H1 (cell line): ENCODE measurements around the gene KCNK2. TPM values are rescaled to one million over a fixed set of nuclear protein-coding genes. Genes with fewer than 3 reads are reported as not detected.

Experiments used
- CTCF ChIA-PET: fragments of 300-600 bp; sonication (Branson Sonifier 250); formaldehyde crosslinking; loops from one replicate; lab custom pipeline; 2021; ENCODE audit not compliant: partially characterized antibody; lab: Charles Lee
- POLR2A ChIA-PET: fragments of 300-600 bp; sonication (Branson Sonifier 250); formaldehyde crosslinking; loops from one replicate; lab custom pipeline; 2021; ENCODE audit warnings: inconsistent platforms; ENCODE audit not compliant: partially characterized antibody; lab: Charles Lee
- DNase-seq, 2 experiments: peaks; one replicate each; pipeline versions ENCODE4 v3.0.0 to v3.0.0-alpha.2; 2010 to 2022; ENCODE audit warnings: low spot score in 2 of 2, low read depth in 1 of 2, mixed read lengths in 1 of 2
- FAIRE-seq: peaks from 2 replicates; lab custom pipeline; 2011; peaks lifted over from hg19 to GRCh38; lab: Jason Lieb, UNC
- H2AFZ ChIP-seq: 2 replicates; pipeline ENCODE4 v1.8.1; 2012; ENCODE audit warnings: low read length, inconsistent platforms
- H2AK5ac ChIP-seq: 2 replicates; pipeline ENCODE4 v1.6.1; 2013; ENCODE audit warnings: low read depth, low read length
- H2BK120ac ChIP-seq: replicated peaks from 2 replicates; pipeline ENCODE3; 2013; ENCODE audit warnings: low read depth, low read length, inconsistent platforms
- H2BK12ac ChIP-seq: 2 replicates; pipeline ENCODE4 v1.6.1; 2013; ENCODE audit warnings: low read depth, low read length
- H2BK15ac ChIP-seq: 2 replicates; pipeline ENCODE4 v1.6.1; 2013; ENCODE audit warnings: low read length
- H2BK20ac ChIP-seq: 2 replicates; pipeline ENCODE4 v1.6.1; 2013; ENCODE audit warnings: low read length
- H2BK5ac ChIP-seq: 2 replicates; pipeline ENCODE4 v1.6.1; 2013; ENCODE audit warnings: low read depth, low read length
- H3K14ac ChIP-seq: 2 replicates; pipeline ENCODE4 v1.6.1; 2013; ENCODE audit warnings: inconsistent platforms; ENCODE audit not compliant: insufficient read length
- H3K18ac ChIP-seq: 2 replicates; pipeline ENCODE4 v1.6.1; 2013; ENCODE audit warnings: low read length; ENCODE audit errors: extremely low read depth
- H3K23ac ChIP-seq: 2 replicates; pipeline ENCODE4 v1.6.1; 2013; ENCODE audit warnings: inconsistent platforms; ENCODE audit not compliant: insufficient read length
- H3K23me2 ChIP-seq: 2 replicates; pipeline ENCODE4 v1.6.1; 2013; ENCODE audit warnings: low read depth, low read length
- H3K27ac ChIP-seq: 2 replicates; pipeline ENCODE4 v1.6.1; 2011; ENCODE audit warnings: low read depth, low read length, inconsistent platforms
- H3K27me3 ChIP-seq, 4 experiments: replicated peaks in 1 of 4; 1 replicate in 1 of 4; 2 replicates in 3 of 4; pipeline versions ENCODE4 v1.6.1 to v1.8.1; 2011 to 2013; ENCODE audit warnings: low read length in 3 of 4, mild to moderate bottlenecking in 3 of 4, inconsistent platforms in 2 of 4, mixed read lengths in 2 of 4, moderate library complexity in 1 of 4; ENCODE audit not compliant: control insufficient read depth in 3 of 4, insufficient read depth in 3 of 4; ENCODE audit errors: extremely low read depth in 1 of 4
- H3K36me3 ChIP-seq, 4 experiments: 2 replicates each; pipeline versions ENCODE4 v1.6.1 to v1.8.1; 2011 to 2013; ENCODE audit warnings: mild to moderate bottlenecking in 4 of 4, low read length in 3 of 4, moderate library complexity in 2 of 4, control low read depth in 1 of 4, inconsistent platforms in 1 of 4; ENCODE audit not compliant: insufficient read depth in 4 of 4, control insufficient read depth in 2 of 4
- H3K4ac ChIP-seq: replicated peaks from 2 replicates; pipeline ENCODE3; 2013; ENCODE audit warnings: low read length, low read depth, mixed read lengths, inconsistent platforms; ENCODE audit not compliant: insufficient read length
- H3K4me1 ChIP-seq, 4 experiments: replicated peaks in 1 of 4; 1 replicate in 1 of 4; 2 replicates in 3 of 4; pipeline versions ENCODE4 v1.6.1 to v1.8.1; 2011 to 2013; ENCODE audit warnings: low read length in 3 of 4, inconsistent platforms in 2 of 4, mixed read lengths in 1 of 4; ENCODE audit not compliant: insufficient read depth in 4 of 4, control insufficient read depth in 3 of 4
- H3K4me2 ChIP-seq, 2 experiments: 2 replicates each; pipeline versions ENCODE4 v1.6.1 to v1.8.1; 2011 to 2013; ENCODE audit warnings: low read depth in 2 of 2, low read length in 2 of 2, control low read depth in 1 of 2, inconsistent platforms in 1 of 2, mild to moderate bottlenecking in 1 of 2; ENCODE audit not compliant: insufficient read depth in 1 of 2
- H3K4me3 ChIP-seq, 4 experiments: fragments of 200-600, 300-600 bp in 1 of 4; sonication (generic), shearing (Covaris generic), sonication (Bioruptor Twin) in 1 of 4; 2 replicates each; pipeline versions ENCODE4 v1.5.1 to v1.8.1; 2011 to 2016; ENCODE audit warnings: low read length in 4 of 4, low read depth in 3 of 4, control low read depth in 2 of 4, inconsistent platforms in 2 of 4, mild to moderate bottlenecking in 2 of 4, mixed read lengths in 1 of 4, moderate library complexity in 1 of 4; ENCODE audit not compliant: insufficient read depth in 2 of 4; ENCODE audit errors: extremely low read depth in 1 of 4
- H3K56ac ChIP-seq: replicated peaks from 2 replicates; pipeline ENCODE3; 2013; ENCODE audit warnings: low read depth, mild to moderate bottlenecking, mixed read lengths, low read length, inconsistent platforms; ENCODE audit not compliant: insufficient read length
- H3K79me1 ChIP-seq: 2 replicates; pipeline ENCODE4 v1.6.1; 2013; ENCODE audit warnings: low read depth, low read length, control low read depth
- H3K79me2 ChIP-seq, 2 experiments: 2 replicates each; pipeline versions ENCODE4 v1.6.1 to v1.8.1; 2012 to 2013; ENCODE audit warnings: low read length in 2 of 2, mild to moderate bottlenecking in 2 of 2, inconsistent platforms in 1 of 2; ENCODE audit not compliant: insufficient read depth in 2 of 2, control insufficient read depth in 1 of 2
- H3K9ac ChIP-seq, 4 experiments: replicated peaks in 1 of 4; 1 replicate in 1 of 4; 2 replicates in 3 of 4; pipeline versions ENCODE4 v1.6.1 to v1.8.1; 2011 to 2013; ENCODE audit warnings: low read depth in 3 of 4, low read length in 3 of 4, control low read depth in 2 of 4, mild to moderate bottlenecking in 2 of 4, moderate library complexity in 2 of 4, inconsistent platforms in 1 of 4; ENCODE audit errors: extremely low read depth in 1 of 4
- H3K9me3 ChIP-seq, 2 experiments: 2 replicates each; pipeline versions ENCODE4 v1.6.1 to v1.8.1; 2012 to 2013; ENCODE audit warnings: mild to moderate bottlenecking in 2 of 2, moderate library complexity in 2 of 2, control low read depth in 1 of 2, inconsistent platforms in 1 of 2, low read depth in 1 of 2, low read length in 1 of 2, mixed read lengths in 1 of 2; ENCODE audit not compliant: insufficient read depth in 2 of 2
- H4K20me1 ChIP-seq, 2 experiments: replicated peaks in 1 of 2; 2 replicates each; pipeline versions ENCODE3 to v1.8.1; 2011 to 2013; ENCODE audit warnings: inconsistent platforms in 2 of 2, low read length in 2 of 2, mild to moderate bottlenecking in 1 of 2; ENCODE audit not compliant: insufficient read depth in 2 of 2, control insufficient read depth in 1 of 2
- H4K5ac ChIP-seq: 2 replicates; pipeline ENCODE4 v1.6.1; 2013; ENCODE audit warnings: low read length, low read depth, mixed read lengths, inconsistent platforms; ENCODE audit not compliant: insufficient read length
- H4K8ac ChIP-seq: 2 replicates; pipeline ENCODE4 v1.8.0; 2013; ENCODE audit warnings: mild to moderate bottlenecking, moderate library complexity, low read length, inconsistent platforms; ENCODE audit not compliant: insufficient read depth; ENCODE audit errors: extremely low read depth
- H4K91ac ChIP-seq: replicated peaks from 2 replicates; pipeline ENCODE3; 2013; ENCODE audit warnings: low read length, mixed read lengths, inconsistent platforms; ENCODE audit not compliant: insufficient read length
- CHD7 ChIP-seq: fragments of 300-600 bp; sonication (generic); IDR thresholded peaks from 2 replicates; pipeline ENCODE4 v1.7.1; 2012; ENCODE audit warnings: low read length, moderate library complexity, mild to moderate bottlenecking, inconsistent platforms; ENCODE audit not compliant: insufficient replicate concordance
- WGBS, 2 experiments: shearing (Covaris generic) in 1 of 2; methylation state at CpG; one replicate each; pipeline versions ENCODE4 v1.1.6 to v1.1.7; 2013 to 2015; ENCODE audit warnings: low lambda C conversion rate in 2 of 2, mixed read lengths in 2 of 2, inconsistent platforms in 1 of 2, low coverage in 1 of 2, missing lambda C conversion rate in 1 of 2; ENCODE audit not compliant: insufficient replicate concordance in 2 of 2, insufficient coverage in 1 of 2, insufficient read length in 1 of 2; ENCODE audit errors: extremely low coverage in 1 of 2, missing lambda C conversion rate in 1 of 2; 5-methylcytosine and 5-hydroxymethylcytosine counted together
- polyA plus RNA-seq, 7 experiments: library from polyadenylated mRNA; depleted of rRNA in 3 of 7; stranded (reverse) in 5 of 7; unstranded in 2 of 7; fragments of >200 nt in 5 of 7; fragments of 200-250 nt in 2 of 7; gene quantifications; 1 replicate in 5 of 7; 2 replicates in 1 of 7; 4 replicates in 1 of 7; pipeline versions ENCODE4 v1.2.1 to v1.2.3, GENCODE V29; 2011 to 2013; ENCODE audit warnings: missing spikeins in 2 of 7, mixed read lengths in 2 of 7
- total RNA-seq: library from RNA; stranded (reverse); fragmentation: NEBNext Ultra II Directional; extraction: Animal tissue kit (Norgen Biotek cat#: 25700); gene quantifications from 2 replicates; pipeline ENCODE4 v1.2.1, GENCODE V29; 2021

Gene KCNK2
- total and polyA plus RNA-seq, 2 of the 8 experiments (the other 6 are each of a cell fraction or from before 2014, with no cell fraction given) = 0.59 to 1.2 TPM

DNA sequence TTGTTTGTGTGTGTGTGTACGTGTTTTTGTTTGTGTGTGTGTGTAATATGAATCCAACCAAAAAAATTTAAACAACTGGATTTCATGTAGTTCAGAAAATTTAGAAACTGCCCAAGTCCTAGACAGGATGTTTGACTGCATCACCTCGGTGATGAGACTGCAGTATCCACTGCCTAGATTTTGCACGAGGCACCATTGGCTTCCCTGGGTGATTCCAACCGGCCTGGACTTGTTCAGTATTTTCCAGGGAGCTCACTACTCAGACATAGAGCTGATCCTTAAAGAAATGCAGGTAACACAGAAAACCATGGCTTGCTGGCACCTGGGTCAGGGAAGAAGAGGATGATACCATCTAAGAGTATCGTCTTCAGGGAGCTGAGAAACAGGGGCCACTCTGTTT is 18.2 kb upstream of the KCNK2 start:
- CTCF ChIA-PET = no interaction called here
- no peak for TF ChIP-seq CHD7

More for the DNA sequence above, 18.2 kb upstream of the KCNK2 start:
- H3K18ac ChIP-seq = no peak overlapping the region
- no peak overlapping the region for H3K14ac ChIP-seq
- DNase-seq = no peak
- H3K27ac ChIP-seq = no peak overlapping the region
- no peaks in the 10 kb centered on the region for H3K36me3 ChIP-seq
- H2BK120ac ChIP-seq = no peak overlapping the region
- H2BK15ac ChIP-seq = no peak overlapping the region
- H3K27me3 ChIP-seq = no peaks in the 10 kb centered on the region
- no peak overlapping the region for H3K4me3 ChIP-seq
- FAIRE-seq = no peak
- no peaks in the 10 kb centered on the region for H3K9me3 ChIP-seq
- H3K23me2 ChIP-seq = no peaks in the 10 kb centered on the region
- H3K56ac ChIP-seq = no peak overlapping the region
- H3K79me1 ChIP-seq = no peaks in the 10 kb centered on the region
- POLR2A ChIA-PET = no interaction called here
- no peak overlapping the region for H2BK20ac ChIP-seq
- no peaks in the 10 kb centered on the region for H3K4me1 ChIP-seq
- no peak overlapping the region for H3K9ac ChIP-seq
- no peak overlapping the region for H4K8ac ChIP-seq
- H2BK12ac ChIP-seq = no peak overlapping the region
- no peaks in the 10 kb centered on the region for H4K20me1 ChIP-seq
- H3K4me2 ChIP-seq = no peak overlapping the region
- no peaks in the 10 kb centered on the region for H3K79me2 ChIP-seq
- no peak overlapping the region for H4K91ac ChIP-seq
- no peak overlapping the region for H2AK5ac ChIP-seq
- no peak overlapping the region for H3K23ac ChIP-seq
- no peak overlapping the region for H2BK5ac ChIP-seq
- WGBS, 2 experiments = 88% methylated on average over 5 of the region's 5 CpGs; no CpG with 5 or more reads in 1 of the 2 experiments
- H4K5ac ChIP-seq = no peak overlapping the region
- no peak overlapping the region for H3K4ac ChIP-seq
- no peak overlapping the region for H2AFZ ChIP-seq
